Tibial nerve (tissue), 4 donors: ENCODE results near the gene CUTA. TPM values are rescaled to one million over a fixed set of nuclear protein-coding genes. Genes with fewer than 3 reads are reported as not detected.

Source experiments
- DNase-seq, 2 donors: peaks; one replicate each; pipeline ENCODE4 v3.0.0-alpha.2; 2019; ENCODE audit warnings: low spot score in 2 of 2
- H3K27ac ChIP-seq, 4 donors: fragments of 200-600 bp; sonication (generic) in 3 of 4; one replicate each; pipeline ENCODE4 v1.5.1; 2017 to 2019; ENCODE audit warnings: mild to moderate bottlenecking in 1 of 4
- H3K27me3 ChIP-seq, 2 donors: fragments of 200-600 bp; sonication (generic) in 1 of 2; one replicate each; pipeline versions ENCODE4 v1.5.1 to v1.6.0; 2017 to 2019
- H3K36me3 ChIP-seq, 3 donors: fragments of 200-600 bp; sonication (generic); one replicate each; pipeline ENCODE4 v1.5.1; 2018 to 2019
- H3K4me1 ChIP-seq, 4 donors: fragments of 200-600 bp; sonication (generic) in 3 of 4; one replicate each; pipeline ENCODE4 v1.5.1; 2017 to 2019
- H3K4me3 ChIP-seq, 4 donors: fragments of 200-600 bp; sonication (generic) in 3 of 4; one replicate each; pipeline ENCODE4 v1.5.1; 2017 to 2019; ENCODE audit warnings: mild to moderate bottlenecking in 1 of 4, moderate library complexity in 1 of 4
- H3K9me3 ChIP-seq, 4 donors: fragments of 200-600 bp; sonication (generic) in 3 of 4; one replicate each; pipeline ENCODE4 v1.5.1; 2017 to 2019
- EP300 ChIP-seq, 2 donors: sonication (generic); formaldehyde crosslinking; IDR thresholded peaks; one replicate each; pipeline ENCODE4 v1.6.1; 2017; ENCODE audit warnings: antibody characterized with exemption in 2 of 2, mild to moderate bottlenecking in 1 of 2
- POLR2A ChIP-seq, 2 donors: fragments of 450-650 bp; IDR thresholded peaks; one replicate each; pipeline ENCODE4 v1.6.1; 2017; ENCODE audit warnings: antibody characterized with exemption in 2 of 2, mild to moderate bottlenecking in 2 of 2, moderate library complexity in 2 of 2
- WGBS, 2 donors: methylation state at CpG; one replicate each; pipeline ENCODE4 v1.1.5; 2018; 5-methylcytosine and 5-hydroxymethylcytosine counted together
- total RNA-seq, 4 donors: library from RNA; depleted of rRNA; stranded (reverse); fragments of >200 nt; gene quantifications; one replicate each; pipeline ENCODE4 v1.1.0, GENCODE V29; 2016
- TF ChIP-seq, protein P1 (sequence below), 5 experiments: fragments of 200-600 bp in 3 of 5; fragments of 450-650 bp in 2 of 5; sonication (generic) in 3 of 5; IDR thresholded peaks; one replicate each; pipeline ENCODE4 v1.5.1; 2016 to 2019; ENCODE audit warnings: antibody characterized with exemption in 5 of 5, mild to moderate bottlenecking in 3 of 5, moderate library complexity in 2 of 5

The CUTA gene
- total RNA-seq, 4 donors from 2014 or later, result 110 to 161 (median 154) TPM

DNA sequence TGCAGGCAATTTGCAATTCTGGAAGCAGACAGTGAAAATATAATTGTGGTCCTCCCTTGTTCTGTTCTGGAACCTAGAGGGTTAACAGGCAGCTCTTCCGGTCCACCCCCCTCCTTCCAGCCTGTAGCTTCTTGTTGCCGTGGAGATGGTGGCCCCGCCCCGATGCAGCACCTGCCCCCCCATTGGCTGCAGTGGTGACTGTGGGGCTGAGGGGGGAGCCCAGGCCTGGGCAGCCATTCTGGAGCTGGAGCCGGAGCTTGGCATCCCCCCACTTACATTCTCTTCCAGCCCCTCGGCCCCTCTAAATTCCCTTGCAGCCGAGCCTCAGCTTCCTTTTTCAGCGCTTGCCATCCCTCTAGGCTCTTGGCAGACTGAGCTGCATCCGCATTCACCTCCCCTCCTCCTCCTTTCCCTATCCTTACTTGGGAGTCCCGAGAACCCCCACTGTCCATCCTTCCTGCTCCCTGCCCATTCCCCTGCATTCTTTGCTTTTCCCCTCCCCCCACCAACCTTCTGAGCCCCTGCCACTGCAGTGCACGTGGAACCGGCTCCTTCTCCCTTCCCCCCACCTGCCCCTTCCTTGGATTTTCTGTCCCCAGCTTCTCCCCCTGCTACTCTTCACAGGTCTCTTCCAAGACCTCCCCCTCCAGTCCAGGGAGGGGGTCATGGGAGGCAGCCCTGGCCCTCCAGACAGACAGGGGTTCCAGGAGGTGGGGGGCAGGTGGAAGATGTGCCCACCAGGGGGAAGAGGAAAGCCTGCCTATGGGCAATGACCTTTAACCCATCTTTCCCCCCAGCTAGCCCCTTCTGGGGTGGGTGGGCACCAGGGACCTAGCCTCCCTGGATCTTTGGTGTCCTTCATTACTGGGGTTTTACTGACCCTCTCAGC is 13.3 kb upstream of the CUTA start:
- Histone ChIP-seq H3K4me1 (peaks cover 0 to 73% (median 36%) of the 10 kb centered on the region in 4 donors), H3K36me3 (peaks cover 0 to 23% (median 8%) of the 10 kb centered on the region in 3 donors), H3K27ac (peak overlapping the region in 2 of 4 donors; percentile 40 to 43), H3K4me3 (peak overlapping the region in 2 of 4 donors; percentile 26 to 30), H3K27me3 (no peaks in the 10 kb centered on the region), H3K9me3 (no peaks in the 10 kb centered on the region)
- 4 to 17% methylated on average over 11 to 12 of the region's 12 CpGs for WGBS, 2 donors
- TF ChIP-seq, protein P1, sequence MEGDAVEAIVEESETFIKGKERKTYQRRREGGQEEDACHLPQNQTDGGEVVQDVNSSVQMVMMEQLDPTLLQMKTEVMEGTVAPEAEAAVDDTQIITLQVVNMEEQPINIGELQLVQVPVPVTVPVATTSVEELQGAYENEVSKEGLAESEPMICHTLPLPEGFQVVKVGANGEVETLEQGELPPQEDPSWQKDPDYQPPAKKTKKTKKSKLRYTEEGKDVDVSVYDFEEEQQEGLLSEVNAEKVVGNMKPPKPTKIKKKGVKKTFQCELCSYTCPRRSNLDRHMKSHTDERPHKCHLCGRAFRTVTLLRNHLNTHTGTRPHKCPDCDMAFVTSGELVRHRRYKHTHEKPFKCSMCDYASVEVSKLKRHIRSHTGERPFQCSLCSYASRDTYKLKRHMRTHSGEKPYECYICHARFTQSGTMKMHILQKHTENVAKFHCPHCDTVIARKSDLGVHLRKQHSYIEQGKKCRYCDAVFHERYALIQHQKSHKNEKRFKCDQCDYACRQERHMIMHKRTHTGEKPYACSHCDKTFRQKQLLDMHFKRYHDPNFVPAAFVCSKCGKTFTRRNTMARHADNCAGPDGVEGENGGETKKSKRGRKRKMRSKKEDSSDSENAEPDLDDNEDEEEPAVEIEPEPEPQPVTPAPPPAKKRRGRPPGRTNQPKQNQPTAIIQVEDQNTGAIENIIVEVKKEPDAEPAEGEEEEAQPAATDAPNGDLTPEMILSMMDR (IDR thresholded peaks at IDR 0.05), result no peak
- TF ChIP-seq EP300 (IDR thresholded peaks at IDR 0.05), result no peak
- no peak for TF ChIP-seq POLR2A (IDR thresholded peaks at IDR 0.05)
- DNase-seq, result peak in 1 of 2 donors; percentile 30

DNA sequence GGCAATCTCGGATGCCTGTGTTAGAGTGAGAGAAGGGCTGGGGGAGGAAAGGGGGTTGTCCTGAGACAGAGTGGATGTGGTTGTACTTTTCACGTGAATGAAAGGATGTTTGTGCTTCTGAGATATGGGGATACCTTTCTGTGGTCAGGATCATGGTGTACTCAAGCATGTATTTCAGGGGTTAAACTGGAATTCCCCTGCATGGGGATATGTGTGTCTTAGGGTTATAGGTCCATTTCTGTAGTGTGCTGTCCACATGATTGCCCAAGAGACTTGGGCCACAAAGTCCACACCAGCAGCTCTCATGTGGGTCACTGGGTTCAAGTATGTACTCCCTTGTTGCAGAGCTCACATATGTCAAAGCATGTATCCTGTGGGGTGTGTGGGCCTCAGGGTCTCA is 12.4 kb upstream of the CUTA start:
- Histone ChIP-seq H3K4me3 (no peak overlapping the region), H3K9me3 (no peaks in the 10 kb centered on the region), H3K27me3 (no peaks in the 10 kb centered on the region), H3K27ac (no peak overlapping the region), H3K4me1 (peaks cover 0 to 73% (median 36%) of the 10 kb centered on the region in 4 donors), H3K36me3 (peaks cover 0 to 14% (median 2%) of the 10 kb centered on the region in 3 donors)
- 31 to 39% methylated on average over 2 of the region's 2 CpGs for WGBS, 2 donors
- no peak for DNase-seq
- TF ChIP-seq POLR2A (IDR thresholded peaks at IDR 0.05) (no peak), EP300 (IDR thresholded peaks at IDR 0.05) (no peak)
- TF ChIP-seq, protein P1 (IDR thresholded peaks at IDR 0.05), result no peak

DNA sequence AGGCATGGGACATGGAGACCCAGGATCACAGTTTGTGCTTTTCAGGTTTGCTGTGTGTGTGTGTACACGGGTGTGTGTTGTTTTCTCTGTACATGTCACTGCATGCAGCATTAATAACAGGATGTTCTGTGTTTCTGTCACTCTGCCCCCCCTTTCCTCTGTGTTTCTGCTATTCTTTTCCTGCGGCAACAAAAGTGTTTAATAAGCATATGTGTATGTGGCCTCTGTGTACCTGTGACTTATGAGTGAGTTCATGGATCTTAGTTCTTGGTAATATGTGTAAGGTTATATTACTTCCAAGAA is 11.8 kb upstream of the CUTA start:
- H3K4me1 ChIP-seq, result peaks cover 0 to 78% (median 42%) of the 10 kb centered on the region in 4 donors
- H3K27ac ChIP-seq, result peak overlapping the region in 3 of 4 donors; percentile 72 to 99 (median 93)
- H3K36me3 ChIP-seq, result peaks cover 0 to 9% (median 0%) of the 10 kb centered on the region in 3 donors
- no peak overlapping the region for H3K4me3 ChIP-seq
- no peak for DNase-seq
- no peaks in the 10 kb centered on the region for H3K9me3 ChIP-seq
- 17 to 27% methylated on average over 2 of the region's 2 CpGs for WGBS, 2 donors
- no peaks in the 10 kb centered on the region for H3K27me3 ChIP-seq
- no peak for TF ChIP-seq POLR2A (IDR thresholded peaks at IDR 0.05)
- TF ChIP-seq EP300 (IDR thresholded peaks at IDR 0.05), result no peak
- TF ChIP-seq, protein P1 (IDR thresholded peaks at IDR 0.05), result no peak

DNA sequence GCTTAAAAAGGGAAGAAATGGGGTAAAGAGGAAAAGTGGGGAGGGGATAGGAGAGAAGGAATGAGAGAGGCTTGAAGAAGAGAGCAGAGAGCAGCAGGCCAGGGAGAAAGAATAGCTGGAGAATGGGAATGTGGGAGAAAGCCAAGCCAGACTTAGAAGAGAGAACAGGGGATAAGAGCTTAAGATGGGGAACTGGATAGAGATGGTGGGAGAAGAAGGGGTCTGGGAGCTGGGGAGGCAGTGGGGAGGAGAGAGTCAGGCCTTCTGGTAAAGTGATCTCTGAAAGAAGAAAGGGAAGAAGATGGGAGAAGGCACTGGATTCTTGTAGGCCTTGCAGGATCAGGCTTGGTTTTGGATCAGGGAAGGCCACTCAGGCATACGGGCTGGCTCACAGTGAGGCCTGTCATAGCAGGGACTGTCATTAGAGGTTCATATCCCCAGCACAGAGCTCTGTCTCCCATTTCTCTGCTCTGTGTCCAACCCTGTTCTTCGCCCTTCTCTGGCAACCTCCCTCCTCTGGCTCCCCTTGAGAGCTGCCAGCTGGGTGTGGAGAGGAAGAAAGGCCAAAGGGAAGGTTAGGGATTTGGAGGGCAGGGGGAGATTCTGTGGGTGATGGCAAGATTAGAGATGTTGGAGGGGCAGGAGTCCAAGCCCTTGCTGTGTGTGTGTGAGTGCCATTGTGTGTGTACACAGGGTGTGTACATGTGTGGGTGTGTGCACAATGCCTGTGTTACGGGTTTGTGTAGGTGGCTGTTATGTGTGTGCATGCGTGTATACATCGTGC is 11.3 kb upstream of the CUTA start:
- Histone ChIP-seq H3K27ac (peak overlapping the region; percentile 17 to 99 (median 82)), H3K9me3 (no peaks in the 10 kb centered on the region), H3K4me3 (no peak overlapping the region), H3K27me3 (no peaks in the 10 kb centered on the region), H3K36me3 (peaks cover 0 to 9% (median 0%) of the 10 kb centered on the region in 3 donors), H3K4me1 (peaks cover 0 to 84% (median 45%) of the 10 kb centered on the region in 4 donors)
- no peak for DNase-seq
- WGBS, 2 donors, result 28 to 36% methylated on average over 5 of the region's 5 CpGs
- TF ChIP-seq EP300 (IDR thresholded peaks at IDR 0.05), result no peak

DNA sequence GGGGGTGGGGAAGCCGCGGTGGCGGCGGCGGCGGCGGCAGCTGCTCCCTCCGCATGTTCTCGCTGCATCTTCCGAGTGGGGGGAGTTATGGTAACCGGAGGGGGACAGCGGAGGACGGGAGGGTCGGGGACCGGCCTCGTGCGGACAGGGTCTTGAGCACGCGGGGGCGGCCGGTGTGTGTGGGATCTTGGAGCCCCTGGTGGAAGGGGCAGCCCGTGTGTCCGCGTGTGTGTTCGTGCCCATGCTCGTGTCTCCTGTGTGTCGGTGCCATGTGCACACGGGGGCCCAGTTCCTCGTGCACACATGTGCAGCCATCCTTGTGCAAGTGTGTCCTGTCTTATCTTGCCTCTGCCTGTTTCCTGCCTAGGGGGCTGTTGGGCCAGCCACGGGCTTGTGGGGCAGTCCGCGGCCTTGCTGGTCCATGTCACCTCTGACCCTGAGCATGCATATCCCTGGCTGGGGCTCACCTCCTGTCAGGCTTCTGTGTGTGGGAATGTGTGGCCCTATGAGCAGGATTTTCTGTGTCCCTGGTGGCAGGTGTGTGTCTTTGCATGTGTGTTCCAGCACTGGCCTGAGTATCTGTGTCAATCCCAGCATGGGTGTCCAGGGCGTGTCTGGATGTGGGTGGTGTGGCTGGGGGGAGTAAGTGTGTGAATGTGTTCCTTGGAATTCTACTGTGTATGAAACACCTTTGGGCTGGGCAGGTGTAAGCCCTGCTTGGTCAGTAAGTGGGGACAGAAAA is 10.5 kb upstream of the CUTA start:
- 6 to 13% methylated on average over 18 to 20 of the region's 33 CpGs for WGBS, 2 donors
- H3K36me3 ChIP-seq, result peaks cover 0 to 8% (median 0%) of the 10 kb centered on the region in 3 donors
- TF ChIP-seq EP300 (IDR thresholded peaks at IDR 0.05) (peak in 1 of 2 donors; percentile 8), POLR2A (IDR thresholded peaks at IDR 0.05) (no peak)
- TF ChIP-seq, protein P1 (IDR thresholded peaks at IDR 0.05), result peak in 3 of 5 experiments; percentile 33 to 52 (median 47)
- peaks cover 0 to 79% (median 45%) of the 10 kb centered on the region in 4 donors for H3K4me1 ChIP-seq
- H3K27me3 ChIP-seq, result no peaks in the 10 kb centered on the region
- H3K4me3 ChIP-seq, result peak overlapping the region; percentile 19 to 60 (median 50)
- H3K27ac ChIP-seq, result peak overlapping the region; percentile 40 to 99 (median 82)
- no peaks in the 10 kb centered on the region for H3K9me3 ChIP-seq
- DNase-seq, result no peak
